GM23338 (cell line): ENCODE results near the gene UGT8. TPM values are rescaled to one million over a fixed set of nuclear protein-coding genes. Genes with fewer than 3 reads are reported as not detected.

Source experiments
- ATAC-seq: fragments of 200-7000 bp; cut with Tn5 transposase; 3 replicates; pipeline ENCODE4 v1.9.1; 2020
- DNase-seq: peaks from one replicate; pipeline ENCODE4 v3.0.0-alpha.2; 2015; ENCODE audit warnings: low spot score
- H2AFZ ChIP-seq: fragments of 200-600 bp; sonication (generic); 2 replicates; pipeline ENCODE4 v1.8.0; 2016; ENCODE audit warnings: antibody characterized with exemption, mild to moderate bottlenecking, moderate library complexity
- H3F3A ChIP-seq: fragments of 200-600 bp; sonication (generic); replicated peaks from 2 replicates; pipeline ENCODE4 v1.8.0; 2017; ENCODE audit warnings: antibody characterized with exemption, mixed run types, low read depth
- H3K27ac ChIP-seq: fragments of 200-600 bp; sonication (generic); 2 replicates; pipeline ENCODE4 v1.6.1; 2016; ENCODE audit warnings: low read depth
- H3K27me3 ChIP-seq: fragments of 200-600 bp; sonication (generic); 2 replicates; pipeline ENCODE4 v1.8.0; 2016; ENCODE audit warnings: mild to moderate bottlenecking, mixed run types, moderate library complexity; ENCODE audit not compliant: insufficient read depth
- H3K36me3 ChIP-seq: fragments of 200-600 bp; sonication (generic); 2 replicates; pipeline ENCODE4 v1.8.0; 2016; ENCODE audit warnings: mild to moderate bottlenecking; ENCODE audit not compliant: insufficient read depth
- H3K4me1 ChIP-seq: fragments of 200-600 bp; sonication (generic); 2 replicates; pipeline ENCODE4 v1.8.0; 2016; ENCODE audit warnings: mild to moderate bottlenecking, moderate library complexity; ENCODE audit not compliant: insufficient read depth
- H3K4me2 ChIP-seq: fragments of 200-600 bp; sonication (generic); 2 replicates; pipeline ENCODE4 v1.7.1; 2017; ENCODE audit warnings: mixed run types
- H3K4me3 ChIP-seq: fragments of 200-600 bp; sonication (generic); 2 replicates; pipeline ENCODE4 v1.6.1; 2016; ENCODE audit warnings: mixed run types
- H3K79me2 ChIP-seq: fragments of 200-600 bp; sonication (generic); replicated peaks from 2 replicates; pipeline ENCODE4 v1.8.0; 2017; ENCODE audit warnings: mild to moderate bottlenecking; ENCODE audit not compliant: insufficient read depth
- H3K9me2 ChIP-seq: fragments of 200-600 bp; sonication (generic); 2 replicates; pipeline ENCODE4 v1.8.0; 2017; ENCODE audit not compliant: insufficient read depth
- H4K20me1 ChIP-seq: fragments of 200-600 bp; sonication (generic); replicated peaks from 2 replicates; pipeline ENCODE4 v1.8.0; 2017; ENCODE audit warnings: mild to moderate bottlenecking; ENCODE audit not compliant: insufficient read depth
- H3K27ac Mint-ChIP-seq: 2 replicates; pipeline ENCODE4 v1.8.0; 2020; ENCODE audit warnings: inconsistent platforms, mild to moderate bottlenecking, moderate library complexity, mixed read lengths
- H3K27me3 Mint-ChIP-seq: 3 replicates; pipeline ENCODE4 v1.8.0; 2022; ENCODE audit warnings: low read depth, mild to moderate bottlenecking, moderate library complexity, mixed read lengths, inconsistent platforms; ENCODE audit not compliant: insufficient read depth, poor library complexity
- H3K36me3 Mint-ChIP-seq: 3 replicates; pipeline ENCODE4 v1.8.0; 2021; ENCODE audit warnings: low read depth, mild to moderate bottlenecking, inconsistent platforms, moderate library complexity, mixed read lengths
- H3K4me1 Mint-ChIP-seq: 3 replicates; pipeline ENCODE4 v1.8.0; 2020; ENCODE audit warnings: mild to moderate bottlenecking, inconsistent platforms, mixed read lengths
- H3K4me3 Mint-ChIP-seq: 3 replicates; pipeline ENCODE4 v1.8.0; 2021; ENCODE audit warnings: moderate library complexity, mild to moderate bottlenecking, inconsistent platforms, mixed read lengths
- H3K9me3 Mint-ChIP-seq: 3 replicates; pipeline ENCODE4 v1.8.0; 2020; ENCODE audit warnings: moderate library complexity, mild to moderate bottlenecking, inconsistent platforms, mixed read lengths
- CREB1 ChIP-seq: fragments of 250-450 bp; sonication (Bioruptor Pico); IDR thresholded peaks from 2 replicates; pipeline ENCODE4 v1.5.0; 2020; ENCODE audit warnings: low read depth, mild to moderate bottlenecking, moderate library complexity
- CTCF ChIP-seq, 2 experiments: fragments of 200-600 bp in 1 of 2; sonication (generic) in 1 of 2; conservative IDR thresholded peaks; 2 replicates each; pipeline versions ENCODE4 v1.5.1 to v1.6.1; 2016 to 2017; ENCODE audit warnings: antibody characterized with exemption in 2 of 2, low read depth in 2 of 2, mild to moderate bottlenecking in 2 of 2, moderate library complexity in 1 of 2
- EZH2phosphoT487 ChIP-seq: fragments of 200-600 bp; sonication (generic); IDR thresholded peaks from one replicate; pipeline ENCODE4 v1.8.1; 2018; ENCODE audit warnings: antibody characterized with exemption; ENCODE audit not compliant: unreplicated experiment
- POLR2AphosphoS5 ChIP-seq: IDR thresholded peaks from 2 replicates; pipeline ENCODE4 v1.6.1; 2016; ENCODE audit warnings: antibody characterized with exemption, low read depth
- ZNF331 ChIP-seq: fragments of 250-450 bp; sonication (Bioruptor Pico); IDR thresholded peaks from 2 replicates; pipeline ENCODE4 v1.5.0; 2020; ENCODE audit warnings: low read depth, mild to moderate bottlenecking, moderate library complexity
- ZNF462 ChIP-seq: fragments of 250-450 bp; sonication (Bioruptor Pico); IDR thresholded peaks from 2 replicates; pipeline ENCODE4 v1.5.0; 2020; ENCODE audit warnings: mild to moderate bottlenecking, moderate library complexity
- polyA plus RNA-seq: library from polyadenylated mRNA; unstranded; fragments of >200 nt; fragmentation: Nextera tagmentation; extraction: Ambion mirVana; gene quantifications from 2 replicates; pipeline ENCODE4 v1.2.1, GENCODE V29; 2016
- total RNA-seq: library from RNA; depleted of rRNA; stranded (reverse); fragments of >200 nt; shearing (Covaris generic); gene quantifications from 2 replicates; pipeline ENCODE4 v1.2.3, GENCODE V29; 2014
- TF ChIP-seq, protein P1 (sequence below): IDR thresholded peaks from one replicate; pipeline ENCODE4 v1.6.1; 2018; ENCODE audit warnings: antibody characterized with exemption; ENCODE audit not compliant: unreplicated experiment

Gene UGT8
- total and polyA plus RNA-seq, 2 experiments from 2014 or later, result 14.9 to 39.0 TPM

- Histone ChIP-seq H4K20me1 (no peaks in the 10 kb centered on the region), H3K27me3 (no peaks in the 10 kb centered on the region), H3K4me1 (peaks cover 20% of the 10 kb centered on the region; the same call in 1 of the 2 replicates), H3K36me3 (no peaks in the 10 kb centered on the region), H3K27ac (no peak overlapping the region), H3K4me2 (no peak overlapping the region; the same call in 1 of the 2 replicates), H3K4me3 (no peak overlapping the region), H2AFZ (no peak overlapping the region), H3K9me2 (no peaks in the 10 kb centered on the region), H3K79me2 (peaks cover 67% of the 10 kb centered on the region), H3F3A (no peaks in the 10 kb centered on the region)
- no peak for ATAC-seq
- Mint-ChIP-seq H3K4me1 (peaks cover 8% of the 10 kb centered on the region), H3K4me3 (no peak overlapping the region), H3K27ac (no peak overlapping the region), H3K9me3 (peaks cover 18% of the 10 kb centered on the region), H3K36me3 (peaks cover 29% of the 10 kb centered on the region), H3K27me3 (peaks cover 2% of the 10 kb centered on the region)
- peak; percentile 21 for DNase-seq
- TF ChIP-seq CREB1 (CRISPR knock-in tag) (no peak), CTCF (conservative IDR thresholded peaks at IDR 0.05; ENCODE audit: low read depth in 2 of 2) (no peak), EZH2phosphoT487 (no peak)
Observed at GRCh38 chr4:114613560-114613959, 15.0 kb downstream of the UGT8 start.

GRCh38 chr4:114615435-114615834 lies 16.8 kb downstream of the UGT8 start:
- Histone ChIP-seq H3K27ac (no peak overlapping the region), H3F3A (no peaks in the 10 kb centered on the region), H3K27me3 (no peaks in the 10 kb centered on the region), H2AFZ (no peak overlapping the region), H4K20me1 (no peaks in the 10 kb centered on the region), H3K9me2 (no peaks in the 10 kb centered on the region), H3K79me2 (peaks cover 61% of the 10 kb centered on the region), H3K4me2 (no peak overlapping the region), H3K4me3 (no peak overlapping the region), H3K4me1 (peaks cover 20% of the 10 kb centered on the region; the same call in 1 of the 2 replicates), H3K36me3 (no peaks in the 10 kb centered on the region)
- Mint-ChIP-seq H3K36me3 (peaks cover 29% of the 10 kb centered on the region), H3K4me1 (peaks cover 10% of the 10 kb centered on the region), H3K9me3 (peaks cover 18% of the 10 kb centered on the region), H3K27ac (no peak overlapping the region), H3K4me3 (no peak overlapping the region), H3K27me3 (peaks cover 2% of the 10 kb centered on the region)
- no peak for ATAC-seq
- DNase-seq, result no peak
- no peak for TF ChIP-seq ZNF462
- no peak for TF ChIP-seq CTCF (conservative IDR thresholded peaks at IDR 0.05; ENCODE audit: low read depth in 2 of 2)
- no peak for TF ChIP-seq EZH2phosphoT487
- TF ChIP-seq ZNF331 (CRISPR knock-in tag), result no peak
- TF ChIP-seq, protein P1, sequence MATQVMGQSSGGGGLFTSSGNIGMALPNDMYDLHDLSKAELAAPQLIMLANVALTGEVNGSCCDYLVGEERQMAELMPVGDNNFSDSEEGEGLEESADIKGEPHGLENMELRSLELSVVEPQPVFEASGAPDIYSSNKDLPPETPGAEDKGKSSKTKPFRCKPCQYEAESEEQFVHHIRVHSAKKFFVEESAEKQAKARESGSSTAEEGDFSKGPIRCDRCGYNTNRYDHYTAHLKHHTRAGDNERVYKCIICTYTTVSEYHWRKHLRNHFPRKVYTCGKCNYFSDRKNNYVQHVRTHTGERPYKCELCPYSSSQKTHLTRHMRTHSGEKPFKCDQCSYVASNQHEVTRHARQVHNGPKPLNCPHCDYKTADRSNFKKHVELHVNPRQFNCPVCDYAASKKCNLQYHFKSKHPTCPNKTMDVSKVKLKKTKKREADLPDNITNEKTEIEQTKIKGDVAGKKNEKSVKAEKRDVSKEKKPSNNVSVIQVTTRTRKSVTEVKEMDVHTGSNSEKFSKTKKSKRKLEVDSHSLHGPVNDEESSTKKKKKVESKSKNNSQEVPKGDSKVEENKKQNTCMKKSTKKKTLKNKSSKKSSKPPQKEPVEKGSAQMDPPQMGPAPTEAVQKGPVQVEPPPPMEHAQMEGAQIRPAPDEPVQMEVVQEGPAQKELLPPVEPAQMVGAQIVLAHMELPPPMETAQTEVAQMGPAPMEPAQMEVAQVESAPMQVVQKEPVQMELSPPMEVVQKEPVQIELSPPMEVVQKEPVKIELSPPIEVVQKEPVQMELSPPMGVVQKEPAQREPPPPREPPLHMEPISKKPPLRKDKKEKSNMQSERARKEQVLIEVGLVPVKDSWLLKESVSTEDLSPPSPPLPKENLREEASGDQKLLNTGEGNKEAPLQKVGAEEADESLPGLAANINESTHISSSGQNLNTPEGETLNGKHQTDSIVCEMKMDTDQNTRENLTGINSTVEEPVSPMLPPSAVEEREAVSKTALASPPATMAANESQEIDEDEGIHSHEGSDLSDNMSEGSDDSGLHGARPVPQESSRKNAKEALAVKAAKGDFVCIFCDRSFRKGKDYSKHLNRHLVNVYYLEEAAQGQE, result no peak
- TF ChIP-seq POLR2AphosphoS5, result no peak
- TF ChIP-seq CREB1 (CRISPR knock-in tag), result no peak
